GM21529 (cell line): ENCODE results near the gene GPX7.
A peak's percentile ranks its signal among the peaks of the same experiment; 100 is the strongest.

ENCODE experiments used
- ATAC-seq: cut with Tn5 transposase; IDR thresholded peaks from one replicate; pipeline ENCODE4 v1.9.1; 2021; ENCODE audit not compliant: unreplicated experiment

GPX7 gene

GRCh38 chr1:52628614-52629324, 26.6 kb downstream of the GPX7 start:
- ATAC-seq: no peak

GRCh38 chr1:52629325-52629643, 27.1 kb downstream of the GPX7 start:
- ATAC-seq: no peak

GRCh38 chr1:52629667-52630066, 27.5 kb downstream of the GPX7 start:
- no peak for ATAC-seq

GRCh38 chr1:52631759-52632331, 29.7 kb downstream of the GPX7 start:
- ATAC-seq: no peak

GRCh38 chr1:52632732-52633290, 30.6 kb downstream of the GPX7 start, which contains the start of gene SHISAL2A:
Gene SHISAL2A, plus strand, starts transcription at chr1:52633168. Its CDS starts 326 bp downstream, at chr1:52633494.
- no peak for ATAC-seq

- no peak for ATAC-seq
Observed at GRCh38 chr1:52633291-52633754, 31.2 kb downstream of the GPX7 start.

- ATAC-seq: no peak
Observed at GRCh38 chr1:52634111-52634510, 31.9 kb downstream of the GPX7 start.

- ATAC-seq: no peak
Observed at GRCh38 chr1:52635321-52636089, 33.3 kb downstream of the GPX7 start.

- peak; percentile 78 for ATAC-seq
Observed at GRCh38 chr1:52636721-52637695, 34.8 kb downstream of the GPX7 start.

- no peak for ATAC-seq
Observed at GRCh38 chr1:52637946-52638345, 35.8 kb downstream of the GPX7 start.

GRCh38 chr1:52640697-52641096, 38.5 kb downstream of the GPX7 start:
- ATAC-seq: no peak

GRCh38 chr1:52641307-52641706, 39.1 kb downstream of the GPX7 start:
- ATAC-seq: no peak

GRCh38 chr1:52645261-52645660, 43.1 kb downstream of the GPX7 start:
- no peak for ATAC-seq

- ATAC-seq: no peak
Observed at GRCh38 chr1:52651904-52652303, 49.7 kb downstream of the GPX7 start.

GRCh38 chr1:52653207-52653849, 51.2 kb downstream of the GPX7 start:
- no peak for ATAC-seq

GRCh38 chr1:52654063-52654462, 51.9 kb downstream of the GPX7 start:
- ATAC-seq: no peak

- ATAC-seq: no peak
Observed at GRCh38 chr1:52657702-52658101, 55.5 kb downstream of the GPX7 start.
